HG03354 (cell line): Measurements from ENCODE around the gene ZNF878.
"Not testable (repeated sequence)": the region's sequence is repeated elsewhere in the genome, so short reads cannot be mapped to it uniquely, and the experiment has no call there.

Experiments
- ATAC-seq: cut with Tn5 transposase; IDR thresholded peaks from one replicate; pipeline ENCODE4 v1.9.1; 2021; ENCODE audit warnings: mild to moderate bottlenecking; ENCODE audit not compliant: unreplicated experiment, poor library complexity, severe bottlenecking

ZNF878 gene

DNA sequence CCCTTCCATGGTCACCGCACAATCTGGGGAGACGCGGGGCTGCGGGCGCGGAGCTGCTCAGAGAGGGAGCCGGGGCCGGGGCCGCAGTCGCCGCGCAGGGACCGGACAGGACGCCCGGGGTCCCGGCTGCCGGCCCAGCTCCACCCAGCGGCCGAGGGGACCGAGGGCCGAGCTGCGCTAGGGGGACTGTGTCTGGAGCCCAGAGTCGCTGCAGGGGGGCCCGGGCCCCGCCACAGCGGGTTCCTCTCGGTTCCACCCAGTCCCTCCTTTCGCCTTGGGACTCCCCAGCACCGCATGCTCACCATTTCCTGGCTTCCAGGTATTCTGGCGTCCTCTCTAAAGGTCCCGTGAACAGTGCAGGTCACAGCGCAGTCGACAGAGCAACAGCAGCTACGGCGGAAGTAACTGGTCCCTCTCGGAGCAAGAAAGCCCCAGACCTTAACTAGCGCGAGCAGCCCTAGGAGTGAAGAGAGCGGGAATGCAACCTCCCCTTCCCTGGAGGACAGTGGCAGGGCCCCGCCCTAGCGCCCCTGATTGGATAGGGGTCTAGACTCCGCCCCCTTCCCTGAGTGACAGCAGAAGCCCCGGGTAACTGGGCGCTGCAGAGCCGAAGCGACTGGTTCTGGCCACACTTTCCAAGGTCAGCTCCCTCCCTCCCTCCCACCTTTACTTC lies at the start of gene ZNF878:
TSS of gene ZNF878 (minus strand) at position 465 of the 673 bp plus-strand sequence. CDS start at position 305, 160 bp downstream.
- peak; percentile 92 for ATAC-seq

DNA sequence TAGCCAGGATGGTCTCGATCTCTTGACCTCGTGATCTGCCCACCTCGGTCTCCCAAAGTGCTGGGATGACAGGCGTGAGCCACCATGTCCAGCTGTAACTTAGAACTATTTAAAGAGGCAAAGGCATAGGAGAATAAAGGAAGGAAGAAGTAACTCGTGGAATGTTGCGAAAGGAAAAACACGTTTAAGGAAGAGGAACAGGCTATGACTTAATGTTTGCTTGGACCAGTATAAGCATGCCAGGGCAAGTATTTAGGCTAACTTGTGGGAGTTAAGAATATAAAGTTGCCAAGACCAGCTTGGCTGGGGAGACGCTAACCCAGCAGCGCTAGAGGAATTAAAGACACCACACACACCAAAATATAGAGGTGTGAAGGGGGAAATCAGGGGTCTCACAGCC lies 45.3 kb upstream of the ZNF878 start:
- no peak for ATAC-seq

DNA sequence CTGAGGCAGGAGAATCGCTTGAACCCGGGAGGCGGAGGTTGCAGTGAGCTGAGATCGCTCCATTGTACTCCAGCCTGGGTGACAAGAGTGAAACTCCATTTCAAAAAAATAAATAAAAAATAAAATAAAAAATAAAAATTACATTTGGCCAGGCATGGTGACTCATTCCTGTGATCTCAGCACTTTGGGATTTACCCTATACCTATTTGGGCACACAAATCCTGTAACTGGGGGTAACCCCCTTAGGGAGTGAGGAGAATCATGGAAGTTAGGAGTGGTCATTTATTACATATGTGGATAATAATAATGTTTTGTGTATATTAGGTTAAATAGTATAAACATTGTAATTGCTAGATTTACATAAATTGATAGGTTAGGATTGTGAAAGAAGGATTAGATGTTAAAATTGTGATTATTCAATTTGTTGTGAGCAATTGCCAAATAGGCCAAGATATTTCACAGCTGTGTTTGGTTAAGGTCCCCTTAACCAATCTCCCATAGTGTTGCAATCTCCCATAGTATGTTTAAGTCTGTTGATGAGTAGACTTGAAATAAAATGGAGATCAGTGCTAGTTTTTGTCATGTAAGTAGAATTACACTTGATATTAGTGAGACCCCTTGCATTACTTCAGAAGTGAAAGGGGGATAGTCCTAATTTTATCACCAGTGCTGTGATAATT lies 42.5 kb upstream of the ZNF878 start:
- ATAC-seq = no peak

GRCh38 chr19:12093777-12094176 lies 41.0 kb upstream of the ZNF878 start:
- ATAC-seq = no peak

DNA sequence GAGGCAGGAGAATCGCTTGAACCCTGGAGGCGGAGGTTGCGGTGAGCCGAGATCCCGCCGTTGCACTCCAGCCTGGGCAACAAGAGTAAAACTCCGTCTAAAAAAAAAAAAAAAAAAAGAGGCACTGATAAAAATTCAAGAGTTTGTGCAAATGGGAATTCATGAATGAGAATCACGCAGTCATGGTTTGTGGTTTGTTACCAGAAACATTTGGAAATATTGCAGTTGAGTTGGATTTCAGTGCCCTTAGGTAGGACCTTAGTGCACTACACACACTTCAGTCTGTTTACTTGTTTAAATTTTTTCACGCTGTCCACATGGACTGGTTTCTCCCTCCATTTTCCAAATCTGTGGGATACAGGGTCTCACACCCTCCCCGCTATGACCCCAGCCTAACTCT lies 40.2 kb upstream of the ZNF878 start:
- no peak for ATAC-seq

GRCh38 chr19:12092065-12092867 lies 39.5 kb upstream of the ZNF878 start:
- peak; percentile 56 for ATAC-seq

DNA sequence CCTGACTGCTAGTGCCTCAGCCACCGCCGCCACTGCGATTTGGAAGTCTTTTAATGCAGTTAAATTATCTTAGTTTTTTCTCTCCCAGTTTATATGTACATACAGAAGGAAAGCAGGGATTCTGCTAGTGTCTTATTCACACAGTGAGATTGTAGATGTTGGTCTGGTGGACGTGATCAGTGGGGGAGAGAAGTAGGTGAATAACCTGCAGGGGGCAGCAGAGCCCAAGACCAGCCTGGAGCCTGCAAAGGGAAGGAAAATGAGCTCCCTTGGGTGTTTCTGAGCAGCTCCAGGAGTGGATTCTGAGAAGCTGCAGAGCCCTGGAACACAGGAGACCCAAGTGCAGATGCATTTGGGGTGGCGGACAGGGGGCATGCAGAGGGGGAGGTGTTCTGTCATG lies 38.0 kb upstream of the ZNF878 start:
- no peak for ATAC-seq

- no peak for ATAC-seq
Measured at GRCh38 chr19:12085074-12085818, 32.5 kb upstream of the ZNF878 start.

- ATAC-seq = not testable (repeated sequence)
Measured at GRCh38 chr19:12083336-12083735, 30.6 kb upstream of the ZNF878 start.

- ATAC-seq = no peak
Measured at GRCh38 chr19:12077375-12077774, 24.6 kb upstream of the ZNF878 start.

- not testable (repeated sequence) for ATAC-seq
Measured at GRCh38 chr19:12076331-12076730, 23.6 kb upstream of the ZNF878 start.

DNA sequence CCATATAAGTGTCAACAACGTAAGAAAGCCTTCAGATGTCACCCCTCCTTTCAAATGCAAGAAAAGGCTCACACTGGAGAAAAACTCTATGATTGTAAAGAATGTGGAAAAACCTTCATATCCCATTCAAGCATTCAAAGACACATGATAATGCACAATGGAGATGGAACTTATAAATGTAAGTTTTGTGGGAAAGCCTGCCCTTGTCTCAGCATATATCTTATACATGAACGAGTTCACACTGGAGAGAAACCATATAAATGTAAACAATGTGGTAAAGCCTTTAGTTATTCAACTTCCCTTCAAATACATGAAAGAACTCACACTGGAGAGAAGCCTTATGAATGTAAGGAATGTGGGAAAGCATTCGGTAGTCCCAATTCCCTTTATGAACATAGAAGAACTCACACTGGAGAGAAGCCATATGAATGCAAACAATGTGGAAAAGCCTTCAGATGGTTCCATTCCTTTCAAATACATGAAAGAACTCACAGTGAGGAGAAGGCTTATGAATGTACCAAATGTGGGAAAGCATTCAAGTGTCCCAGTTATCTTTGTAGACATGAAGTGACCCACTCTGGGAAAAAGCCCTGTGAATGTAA lies 22.9 kb upstream of the ZNF878 start:
- no peak for ATAC-seq

GRCh38 chr19:12064590-12065538 lies 12.1 kb upstream of the ZNF878 start, which contains the start of gene ZNF844:
TSS of gene ZNF844 (plus strand) at chr19:12064731. CDS start at chr19:12064874, 143 bp downstream.
- ATAC-seq = peak; percentile 89

DNA sequence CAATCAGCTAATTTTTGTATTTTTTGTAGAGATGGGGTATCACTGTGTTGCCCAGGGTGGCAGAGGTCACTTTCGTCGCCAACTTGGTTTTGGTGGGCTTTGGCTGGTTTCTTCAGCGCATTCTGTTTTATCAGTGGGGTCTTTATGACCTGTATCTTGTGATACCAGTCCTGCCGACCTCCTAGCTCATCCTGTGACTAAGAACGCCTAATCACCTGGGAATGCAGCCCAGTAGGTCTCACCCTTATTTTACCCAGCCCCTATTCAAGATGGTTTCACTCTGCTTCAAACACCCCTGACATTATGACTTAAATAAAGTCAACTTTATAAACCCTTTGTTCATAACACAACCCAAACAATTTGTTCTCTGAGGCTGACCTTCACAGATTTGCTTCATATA lies 3.0 kb upstream of the ZNF878 start:
- ATAC-seq = no peak

DNA sequence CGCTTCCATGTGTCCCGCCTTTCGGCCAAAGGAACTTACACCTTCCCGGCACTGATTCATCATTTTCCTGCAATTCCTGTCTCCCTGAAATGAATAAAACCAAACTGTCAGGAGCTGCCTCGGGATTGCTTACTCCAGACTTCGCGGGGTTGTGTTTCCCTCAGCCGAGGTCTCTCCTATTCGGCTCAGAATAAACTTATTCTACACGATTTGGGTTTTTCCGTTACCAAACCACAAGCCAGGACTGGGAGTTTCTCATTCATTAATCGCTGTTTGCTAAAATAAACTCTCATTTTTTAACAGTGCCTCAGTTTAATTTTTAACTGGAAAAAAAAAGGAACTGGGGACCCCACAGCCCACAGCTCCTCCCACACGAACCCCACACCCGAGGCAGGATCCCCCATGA lies 667 bp downstream of the ZNF878 start:
- peak; percentile 8 for ATAC-seq

DNA sequence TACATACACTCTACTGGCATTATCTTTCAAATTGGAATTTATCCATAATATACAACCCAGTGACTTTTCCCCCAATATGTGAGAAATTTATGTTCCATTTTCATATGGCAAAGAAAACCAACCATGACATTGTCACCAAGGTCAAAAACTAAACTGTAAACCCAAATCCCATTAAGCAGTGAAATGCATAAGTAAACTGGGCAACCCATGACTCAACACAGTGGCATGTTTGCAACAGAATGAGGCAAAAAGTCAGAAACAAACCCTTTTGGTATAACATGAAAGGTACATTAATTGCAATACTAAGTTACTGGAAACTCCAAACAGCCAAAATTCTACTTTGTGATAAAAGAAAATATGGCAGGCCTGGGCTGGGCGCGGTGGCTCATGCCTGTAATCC lies 4.9 kb downstream of the ZNF878 start:
- ATAC-seq = no peak

- ATAC-seq = no peak
Measured at GRCh38 chr19:12043752-12044422, 8.9 kb downstream of the ZNF878 start.

DNA sequence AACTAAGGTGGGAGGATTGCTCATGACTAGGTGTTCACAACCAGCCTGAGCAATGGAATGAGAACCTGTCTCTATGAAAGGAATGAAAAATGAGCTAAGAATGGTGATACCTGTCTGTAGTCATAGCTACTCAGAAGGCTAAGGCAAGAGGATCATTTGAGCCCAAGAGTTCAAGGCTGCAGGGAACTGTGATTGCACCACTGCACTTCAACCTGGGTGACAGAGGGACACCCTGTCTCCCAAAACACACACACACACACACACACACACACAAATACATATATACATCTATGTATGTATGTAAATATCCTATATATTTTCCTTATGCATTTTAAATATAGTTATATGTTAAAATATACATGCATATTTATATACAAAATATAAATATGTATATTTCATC lies 9.9 kb downstream of the ZNF878 start:
- ATAC-seq = no peak
